HG02610 (cell line): ENCODE measurements around the gene APMAP.
"Not testable (repeated sequence)": the region's sequence is repeated elsewhere in the genome, so short reads cannot be mapped to it uniquely, and the experiment has no call there.

Experiments used
- ATAC-seq: cut with Tn5 transposase; IDR thresholded peaks from one replicate; pipeline ENCODE4 v1.9.1; 2021; ENCODE audit warnings: mild to moderate bottlenecking, moderate library complexity; ENCODE audit not compliant: unreplicated experiment

The APMAP gene

GRCh38 chr20:24935766-24936525 is 56.6 kb downstream of the APMAP start:
- no peak for ATAC-seq

- ATAC-seq: no peak
These were observed 57.4 kb downstream of the APMAP start for GRCh38 chr20:24935140-24935539.

- no peak for ATAC-seq
These were observed 57.8 kb downstream of the APMAP start for GRCh38 chr20:24934716-24935115.

- no peak for ATAC-seq
These were observed 58.4 kb downstream of the APMAP start for GRCh38 chr20:24934101-24934661.

- no peak for ATAC-seq
These were observed 59.2 kb downstream of the APMAP start for GRCh38 chr20:24933266-24933908.

GRCh38 chr20:24931893-24932292 is 60.7 kb downstream of the APMAP start:
- ATAC-seq: not testable (repeated sequence)

GRCh38 chr20:24930724-24931688 is 61.5 kb downstream of the APMAP start:
- not testable (repeated sequence) for ATAC-seq

GRCh38 chr20:24929867-24930723 is 62.5 kb downstream of the APMAP start:
- not testable (repeated sequence) for ATAC-seq

GRCh38 chr20:24929259-24929658 is 63.3 kb downstream of the APMAP start:
- not testable (repeated sequence) for ATAC-seq

- ATAC-seq: not testable (repeated sequence)
These were observed 71.8 kb downstream of the APMAP start for GRCh38 chr20:24920706-24921105.

- not testable (repeated sequence) for ATAC-seq
These were observed 72.9 kb downstream of the APMAP start for GRCh38 chr20:24919665-24920064.

GRCh38 chr20:24918579-24919566 is 73.7 kb downstream of the APMAP start:
- no peak for ATAC-seq

- ATAC-seq: no peak
These were observed 74.6 kb downstream of the APMAP start for GRCh38 chr20:24917797-24918578.

- ATAC-seq: no peak
These were observed 75.5 kb downstream of the APMAP start for GRCh38 chr20:24917056-24917455.

GRCh38 chr20:24916412-24916811 is 76.1 kb downstream of the APMAP start:
- no peak for ATAC-seq

- no peak for ATAC-seq
These were observed 76.7 kb downstream of the APMAP start for GRCh38 chr20:24915892-24916291.

- ATAC-seq: no peak
These were observed 77.1 kb downstream of the APMAP start for GRCh38 chr20:24915440-24915839.
